ENCODE data around the gene SAG.

GRCh38 chr2:233369897-233370685 lies 62.5 kb downstream of the SAG start:
- TF ChIP-seq, protein P1, sequence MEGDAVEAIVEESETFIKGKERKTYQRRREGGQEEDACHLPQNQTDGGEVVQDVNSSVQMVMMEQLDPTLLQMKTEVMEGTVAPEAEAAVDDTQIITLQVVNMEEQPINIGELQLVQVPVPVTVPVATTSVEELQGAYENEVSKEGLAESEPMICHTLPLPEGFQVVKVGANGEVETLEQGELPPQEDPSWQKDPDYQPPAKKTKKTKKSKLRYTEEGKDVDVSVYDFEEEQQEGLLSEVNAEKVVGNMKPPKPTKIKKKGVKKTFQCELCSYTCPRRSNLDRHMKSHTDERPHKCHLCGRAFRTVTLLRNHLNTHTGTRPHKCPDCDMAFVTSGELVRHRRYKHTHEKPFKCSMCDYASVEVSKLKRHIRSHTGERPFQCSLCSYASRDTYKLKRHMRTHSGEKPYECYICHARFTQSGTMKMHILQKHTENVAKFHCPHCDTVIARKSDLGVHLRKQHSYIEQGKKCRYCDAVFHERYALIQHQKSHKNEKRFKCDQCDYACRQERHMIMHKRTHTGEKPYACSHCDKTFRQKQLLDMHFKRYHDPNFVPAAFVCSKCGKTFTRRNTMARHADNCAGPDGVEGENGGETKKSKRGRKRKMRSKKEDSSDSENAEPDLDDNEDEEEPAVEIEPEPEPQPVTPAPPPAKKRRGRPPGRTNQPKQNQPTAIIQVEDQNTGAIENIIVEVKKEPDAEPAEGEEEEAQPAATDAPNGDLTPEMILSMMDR (IDR thresholded peaks at IDR 0.05): no peak
- TF ChIP-seq EP300 (IDR thresholded peaks at IDR 0.05) (no peak), POLR2A (IDR thresholded peaks at IDR 0.05) (no peak)

Data from upper lobe of left lung (tissue), 4 donors.